HG03095 (cell line): ENCODE measurements around the gene FXYD7.
"Not testable (repeated sequence)": the region's sequence is repeated elsewhere in the genome, so short reads cannot be mapped to it uniquely, and the experiment has no call there.

ENCODE experiments used
- ATAC-seq: cut with Tn5 transposase; IDR thresholded peaks from one replicate; pipeline ENCODE4 v1.9.1; 2021; ENCODE audit warnings: moderate library complexity; ENCODE audit not compliant: unreplicated experiment

The FXYD7 gene

DNA sequence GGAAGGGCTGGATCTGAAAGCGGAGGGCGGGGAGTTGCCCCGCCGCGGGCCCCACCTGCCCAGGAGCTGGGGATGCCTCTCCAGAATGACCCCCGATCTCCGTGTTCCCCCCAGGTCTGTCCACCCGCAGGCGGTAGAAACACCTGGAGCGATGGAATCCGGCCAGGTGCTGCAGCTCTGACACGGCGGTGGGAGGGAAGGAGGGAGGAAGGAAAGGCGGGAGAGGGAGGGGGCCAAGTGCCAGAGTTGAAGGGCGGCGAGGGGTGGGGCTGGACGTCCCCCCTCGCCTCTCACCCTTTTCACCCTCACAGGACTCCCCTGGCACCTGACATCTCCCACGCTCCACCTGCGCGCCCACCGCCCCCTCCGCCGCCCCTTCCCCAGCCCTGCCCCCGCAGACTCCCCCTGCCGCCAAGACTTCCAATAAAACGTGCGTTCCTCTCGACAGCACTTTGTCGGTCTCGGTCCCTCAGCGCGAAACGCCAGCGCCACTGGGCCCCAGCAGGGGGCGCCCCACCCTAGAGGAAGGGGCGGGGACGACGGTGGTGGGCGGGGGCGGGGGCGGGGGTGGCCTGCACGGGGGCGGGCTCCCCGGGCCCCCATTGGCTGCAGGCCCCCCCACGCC is 337 bp upstream of the FXYD7 start:
- no peak for ATAC-seq

DNA sequence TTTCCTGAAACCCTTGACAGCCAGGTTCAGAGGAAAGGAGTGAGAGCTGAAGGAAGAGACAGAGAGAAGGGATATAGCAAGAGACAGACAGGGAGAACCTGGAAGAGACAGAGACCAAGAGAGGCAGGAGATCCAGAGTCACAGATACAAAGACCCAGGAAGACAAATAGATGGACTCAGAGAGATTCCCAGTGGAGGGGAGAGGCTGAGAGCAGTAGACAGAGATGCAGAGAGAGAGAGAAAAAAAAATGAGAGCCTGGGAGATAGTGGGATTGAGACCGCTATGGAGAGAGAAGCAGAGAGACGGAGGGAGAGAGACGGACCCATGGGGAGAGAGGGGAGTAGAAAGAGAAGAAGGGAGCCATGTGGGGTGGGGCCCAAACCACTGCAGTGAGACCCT is 763 bp downstream of the FXYD7 start:
- ATAC-seq, result no peak

DNA sequence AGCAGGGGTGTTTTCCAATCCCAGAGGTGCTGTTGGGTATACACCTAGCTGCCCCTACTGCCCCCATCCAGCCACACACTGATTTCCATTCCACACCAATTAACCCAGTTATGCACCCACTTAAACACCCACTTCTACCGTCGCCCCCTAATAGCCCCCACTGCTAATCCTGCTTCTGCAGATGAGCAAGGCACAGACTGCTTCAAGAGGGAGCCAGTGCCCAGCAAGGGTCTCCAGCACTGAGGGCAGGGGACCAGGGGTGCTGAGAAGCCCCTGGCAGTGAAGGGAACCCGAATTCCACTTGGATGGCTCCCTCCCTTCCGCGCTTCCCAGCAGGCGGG is 1.2 kb downstream of the FXYD7 start:
- ATAC-seq, result no peak

DNA sequence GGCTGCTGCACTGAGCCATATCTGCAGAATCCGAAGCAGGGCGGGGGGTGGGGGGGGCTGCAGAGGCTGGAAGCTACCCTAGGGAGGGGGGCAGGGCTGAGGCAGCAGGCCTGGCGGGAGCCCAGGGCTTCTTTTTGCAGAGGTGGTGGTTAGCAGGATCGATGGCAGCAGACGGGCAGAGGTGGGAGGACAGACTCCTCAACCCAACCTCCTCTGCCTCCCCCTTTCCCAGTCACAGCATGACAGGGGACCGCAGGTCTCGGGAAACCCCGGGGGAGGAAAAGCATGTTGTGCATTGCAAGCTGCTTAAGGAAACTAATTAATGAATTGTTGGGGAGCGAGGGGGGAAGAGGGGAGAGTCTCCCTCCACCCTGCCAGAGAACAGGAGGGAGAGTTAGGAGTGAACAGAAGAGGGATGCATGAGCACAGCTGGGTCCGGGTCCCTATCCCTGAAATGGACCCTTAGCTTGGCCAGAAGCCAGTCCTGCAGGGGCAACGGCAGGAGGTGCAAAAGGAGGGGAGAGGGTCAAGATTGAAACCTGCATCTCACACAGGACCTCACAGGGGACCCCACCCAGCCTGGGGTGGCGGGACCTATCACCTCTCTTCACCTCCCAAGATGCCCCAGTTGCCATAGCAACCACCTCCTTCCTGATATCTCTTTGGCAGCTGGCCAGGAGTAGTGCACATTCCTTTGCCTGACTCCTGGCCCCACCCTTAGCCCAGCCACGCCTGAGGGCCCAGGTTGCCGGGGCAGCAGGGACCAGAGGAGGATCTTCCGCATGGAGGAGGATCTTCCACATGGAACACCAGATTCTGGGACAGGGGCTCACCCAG is 1.8 kb downstream of the FXYD7 start:
- no peak for ATAC-seq

GRCh38 chr19:35146746-35147459 is 3.8 kb downstream of the FXYD7 start:
- no peak for ATAC-seq

DNA sequence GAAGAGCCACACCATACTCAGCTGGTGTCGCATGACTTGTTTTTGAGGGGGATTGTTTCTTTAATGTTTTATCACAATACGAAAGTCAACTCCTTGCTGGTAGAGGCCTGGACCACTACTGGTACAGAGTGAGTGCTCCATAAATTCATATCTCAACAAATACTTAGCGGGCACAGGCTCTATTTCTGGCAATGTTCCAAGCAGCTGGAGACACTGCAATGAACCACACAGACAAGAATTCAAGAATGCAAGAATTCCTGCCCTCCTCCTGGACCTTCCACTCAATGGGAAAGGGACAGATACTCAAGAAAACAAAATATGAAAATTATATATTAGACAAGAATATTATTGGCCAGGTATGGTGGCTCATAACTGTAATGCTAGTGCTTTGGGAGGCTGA is 6.4 kb downstream of the FXYD7 start:
- no peak for ATAC-seq

DNA sequence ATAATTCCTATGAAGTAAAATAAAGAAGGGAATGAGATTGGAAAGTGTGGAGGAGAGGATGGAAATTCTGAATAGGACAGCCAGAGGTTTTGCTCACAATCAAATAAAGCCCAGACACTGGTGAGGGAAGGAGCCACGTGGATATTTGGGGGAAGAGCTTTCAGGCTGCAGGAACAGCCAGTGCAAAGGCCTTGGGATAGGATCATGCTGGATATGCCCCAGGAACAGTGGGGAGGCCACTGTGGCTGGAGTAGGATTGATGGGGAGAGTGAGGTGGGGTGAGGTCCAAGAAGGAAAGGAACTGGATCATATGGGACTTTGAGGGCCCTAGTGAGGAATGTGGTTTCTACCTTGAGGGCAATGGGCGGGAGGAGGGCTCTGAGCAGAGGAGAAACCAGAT is 7.4 kb downstream of the FXYD7 start:
- ATAC-seq, result no peak

DNA sequence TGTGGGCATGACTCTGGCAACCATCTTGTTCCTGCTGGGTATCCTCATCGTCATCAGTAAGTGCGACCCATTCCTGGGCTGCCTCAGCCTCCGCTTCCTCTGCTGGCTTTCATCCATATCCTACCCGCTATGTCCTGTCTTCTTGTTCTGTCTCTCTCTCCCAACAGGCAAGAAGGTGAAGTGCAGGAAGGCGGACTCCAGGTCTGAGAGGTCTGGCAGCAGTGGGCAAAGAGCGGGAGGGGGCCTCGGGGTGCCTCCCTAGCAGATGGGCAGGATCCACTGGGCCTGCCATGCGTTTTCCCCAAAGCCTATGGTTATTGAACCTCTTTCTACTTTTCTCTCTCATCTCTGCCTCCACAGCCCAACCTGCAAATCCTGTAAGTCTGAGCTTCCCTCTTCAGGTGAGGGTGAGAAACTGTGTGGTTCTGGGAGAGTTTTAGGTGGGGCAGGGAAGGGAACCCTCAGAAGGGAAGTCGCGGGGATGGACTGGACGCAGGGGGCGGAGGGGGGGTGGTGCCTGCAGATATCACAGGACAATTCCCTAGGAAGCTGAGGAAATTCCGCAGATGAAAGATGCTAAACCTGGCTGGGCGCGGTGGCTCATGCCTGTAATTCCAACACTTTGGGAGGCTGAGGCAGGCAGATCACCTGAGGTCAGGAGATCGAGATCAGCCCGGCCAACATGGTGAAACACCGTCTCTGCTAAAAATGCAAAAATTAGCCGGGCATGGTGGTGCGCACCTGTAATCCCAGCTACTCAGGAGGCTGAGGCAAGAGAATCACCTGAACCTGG is 8.4 kb downstream of the FXYD7 start:
- ATAC-seq, result no peak

GRCh38 chr19:35153129-35153522 is 10.1 kb downstream of the FXYD7 start:
- ATAC-seq, result not testable (repeated sequence)

GRCh38 chr19:35153701-35154524 is 10.9 kb downstream of the FXYD7 start:
- no peak for ATAC-seq

- ATAC-seq, result no peak
Observed at GRCh38 chr19:35154525-35155406, 11.7 kb downstream of the FXYD7 start, which contains the start of gene FXYD5. FXYD5 (plus strand) TSS chr19:35154735; CDS start chr19:35155551, 816 bp downstream.

DNA sequence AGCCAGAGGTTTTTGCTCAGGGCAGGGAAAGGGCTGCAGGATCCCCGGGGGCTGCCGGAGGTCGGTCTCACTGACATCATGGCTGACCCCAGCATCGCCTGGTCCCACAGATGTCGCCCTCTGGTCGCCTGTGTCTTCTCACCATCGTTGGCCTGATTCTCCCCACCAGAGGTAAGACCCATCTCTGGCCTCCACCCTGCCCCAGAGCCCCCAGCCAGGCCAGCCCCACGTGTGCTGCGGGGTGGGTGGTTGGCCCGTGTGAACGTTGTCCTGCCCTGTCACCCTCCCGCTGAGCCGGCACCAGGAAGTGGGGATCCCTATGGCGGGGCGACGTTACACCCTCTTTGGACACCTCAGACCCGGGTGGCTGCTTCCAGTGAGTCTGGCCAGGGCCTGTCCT is 12.4 kb downstream of the FXYD7 start:
- ATAC-seq, result no peak

GRCh38 chr19:35155981-35156672 is 13.1 kb downstream of the FXYD7 start:
- ATAC-seq, result no peak

GRCh38 chr19:35156673-35157014 is 13.6 kb downstream of the FXYD7 start:
- ATAC-seq, result no peak

- ATAC-seq, result no peak
Observed at GRCh38 chr19:35157431-35157830, 14.4 kb downstream of the FXYD7 start.

GRCh38 chr19:35159606-35160005 is 16.6 kb downstream of the FXYD7 start:
- ATAC-seq, result no peak

DNA sequence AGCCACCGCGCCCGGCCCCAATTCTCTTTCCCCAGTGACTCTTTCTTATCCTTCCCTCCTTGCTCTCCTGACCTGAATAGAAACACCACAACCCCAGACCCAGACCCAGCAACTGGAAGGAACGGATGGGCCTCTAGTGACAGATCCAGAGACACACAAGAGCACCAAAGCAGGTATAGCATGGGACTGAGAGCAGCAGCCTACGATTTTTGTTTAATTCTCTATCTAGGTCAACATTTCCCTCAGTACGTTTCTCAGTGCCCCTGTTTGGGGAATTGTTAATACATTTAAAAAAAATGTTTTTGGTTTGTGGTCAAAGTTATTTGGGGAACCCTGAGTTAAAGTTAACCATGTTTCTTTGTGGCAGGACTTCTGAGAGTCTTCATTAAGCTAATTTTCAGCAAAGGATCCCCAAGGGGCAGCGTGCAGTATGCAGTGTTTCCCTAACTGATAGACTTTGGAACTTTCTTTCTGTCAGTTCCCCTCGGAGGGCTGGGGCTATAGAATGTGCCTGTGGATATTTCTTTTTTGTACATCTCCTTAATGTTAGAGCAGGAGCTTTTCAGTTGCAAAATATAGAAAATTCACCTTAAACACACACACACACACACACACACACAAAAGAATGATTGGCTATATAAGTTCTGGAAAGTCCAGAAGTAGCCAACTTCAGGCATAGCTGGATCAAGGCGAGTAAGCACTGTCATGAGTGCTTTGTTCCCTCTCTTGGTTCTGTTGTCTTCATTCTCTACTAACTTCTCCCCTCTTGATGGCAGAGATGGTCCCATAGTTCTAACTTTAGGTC is 17.8 kb downstream of the FXYD7 start:
- ATAC-seq, result no peak

GRCh38 chr19:35161434-35161743 is 18.3 kb downstream of the FXYD7 start:
- no peak for ATAC-seq
